Frontal cortex (tissue), 4 donors: Measurements from ENCODE around the gene SELL. TPM values are rescaled to one million over a fixed set of nuclear protein-coding genes. Genes with fewer than 3 reads are reported as not detected.
"Not testable (repeated sequence)": the region's sequence is repeated elsewhere in the genome, so short reads cannot be mapped to it uniquely, and the experiment has no call there.

Source experiments
- DNase-seq, 2 donors: peaks; one replicate each; pipeline ENCODE4 v3.0.0; 2012; ENCODE audit warnings: low spot score in 2 of 2
- FAIRE-seq: peaks from 2 replicates; lab custom pipeline; 2012; peaks lifted over from hg19 to GRCh38; lab: Jason Lieb, UNC
- total RNA-seq: library from RNA; depleted of rRNA; stranded (reverse); fragments of >200 nt; gene quantifications from one replicate; pipeline ENCODE4 v1.2.3, GENCODE V29; 2014
- donor health status: control.
- donor health status: control.
- donor health status: control.

SELL gene
- total RNA-seq, result 0.82 TPM

- FAIRE-seq, result peak; percentile 59
- DNase-seq, result peak; percentile 8 to 20
These were observed at the start of gene SELL for GRCh38 chr1:169711469-169712308. Gene SELL, minus strand, starts transcription at chr1:169711620. Its CDS starts 122 bp downstream, at chr1:169711498.

- no peak for FAIRE-seq
- no peak for DNase-seq
These were observed 47.6 kb upstream of the SELL start for GRCh38 chr1:169759038-169759437.

GRCh38 chr1:169753549-169753948 lies 42.1 kb upstream of the SELL start:
- no peak for FAIRE-seq

GRCh38 chr1:169750041-169750440 lies 38.6 kb upstream of the SELL start:
- no peak for FAIRE-seq
- no peak for DNase-seq

More at GRCh38 chr1:169753549-169753948, 42.1 kb upstream of the SELL start:
- DNase-seq, result no peak

- DNase-seq (no peak), FAIRE-seq (no peak)
These were observed 35.1 kb upstream of the SELL start for GRCh38 chr1:169746550-169746949.

- no peak for FAIRE-seq
- DNase-seq, result no peak
These were observed 33.8 kb upstream of the SELL start for GRCh38 chr1:169745015-169745861.

GRCh38 chr1:169741666-169742394 lies 30.4 kb upstream of the SELL start:
- FAIRE-seq (no peak), DNase-seq (no peak)

- no peak for DNase-seq
- no peak for FAIRE-seq
These were observed 28.6 kb upstream of the SELL start for GRCh38 chr1:169739980-169740379.

GRCh38 chr1:169733924-169734323 lies 22.5 kb upstream of the SELL start, which contains the start of gene SELE:
Gene SELE, minus strand, starts transcription at chr1:169734079. Its CDS starts 467 bp downstream, at chr1:169733612.
- no peak for DNase-seq
- FAIRE-seq, result no peak

- no peak for DNase-seq
- no peak for FAIRE-seq
These were observed 20.0 kb upstream of the SELL start for GRCh38 chr1:169731446-169731845.

- no peak for DNase-seq
- no peak for FAIRE-seq
These were observed 18.6 kb upstream of the SELL start for GRCh38 chr1:169729991-169730390.

- no peak for DNase-seq
- FAIRE-seq, result no peak
These were observed 15.9 kb upstream of the SELL start for GRCh38 chr1:169727307-169727706.

GRCh38 chr1:169726851-169727250 lies 15.4 kb upstream of the SELL start:
- DNase-seq (no peak), FAIRE-seq (no peak)

GRCh38 chr1:169725930-169726329 lies 14.5 kb upstream of the SELL start:
- FAIRE-seq (no peak), DNase-seq (no peak)

- no peak for FAIRE-seq
These were observed 12.7 kb upstream of the SELL start for GRCh38 chr1:169724168-169724567.

GRCh38 chr1:169723763-169724162 lies 12.3 kb upstream of the SELL start:
- DNase-seq, result no peak
- FAIRE-seq, result no peak

More at GRCh38 chr1:169724168-169724567, 12.7 kb upstream of the SELL start:
- no peak for DNase-seq

- no peak for DNase-seq
- no peak for FAIRE-seq
These were observed 11.4 kb upstream of the SELL start for GRCh38 chr1:169722779-169723178.

- DNase-seq, FAIRE-seq: not testable (repeated sequence)
These were observed 3.7 kb upstream of the SELL start for GRCh38 chr1:169715100-169715499.

GRCh38 chr1:169713090-169713489 lies 1.7 kb upstream of the SELL start:
- DNase-seq, FAIRE-seq: not testable (repeated sequence)

- DNase-seq, result no peak
- FAIRE-seq, result no peak
These were observed 850 bp upstream of the SELL start for GRCh38 chr1:169712309-169712631.
